TTC549 (cell line): ENCODE measurements around the gene PKMYT1.

ENCODE experiments used
- FAIRE-seq: peaks from 2 replicates; lab custom pipeline; 2012; peaks lifted over from hg19 to GRCh38; lab: Jason Lieb, UNC

Gene PKMYT1

GRCh38 chr16:3017794-3018506 lies 37.7 kb upstream of the PKMYT1 start, which contains the start of gene CLDN6:
Gene CLDN6 (minus strand): TSS chr16:3018183. CDS start chr16:3016021, 2,162 bp downstream.
- FAIRE-seq: no peak

DNA sequence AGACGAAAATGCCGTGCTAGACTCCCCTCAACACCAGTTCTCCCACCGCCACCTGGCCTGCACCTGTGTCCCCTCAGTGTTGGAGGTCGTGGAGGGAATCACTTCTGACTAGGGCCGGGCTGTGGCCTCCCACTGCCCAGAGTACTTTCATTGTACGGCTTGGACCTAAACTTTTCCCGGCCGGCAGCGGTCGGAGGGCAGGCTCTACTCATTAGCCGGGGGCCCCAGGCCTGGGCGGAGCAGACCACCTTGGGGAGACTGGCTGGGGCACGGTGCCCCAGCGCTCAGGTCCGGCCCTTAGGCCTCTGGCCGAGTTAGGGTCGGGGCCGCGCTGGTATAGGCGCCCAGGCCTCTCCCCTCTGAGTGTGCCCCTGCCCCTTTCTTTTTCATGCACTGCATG lies 37.1 kb upstream of the PKMYT1 start:
- no peak for FAIRE-seq

DNA sequence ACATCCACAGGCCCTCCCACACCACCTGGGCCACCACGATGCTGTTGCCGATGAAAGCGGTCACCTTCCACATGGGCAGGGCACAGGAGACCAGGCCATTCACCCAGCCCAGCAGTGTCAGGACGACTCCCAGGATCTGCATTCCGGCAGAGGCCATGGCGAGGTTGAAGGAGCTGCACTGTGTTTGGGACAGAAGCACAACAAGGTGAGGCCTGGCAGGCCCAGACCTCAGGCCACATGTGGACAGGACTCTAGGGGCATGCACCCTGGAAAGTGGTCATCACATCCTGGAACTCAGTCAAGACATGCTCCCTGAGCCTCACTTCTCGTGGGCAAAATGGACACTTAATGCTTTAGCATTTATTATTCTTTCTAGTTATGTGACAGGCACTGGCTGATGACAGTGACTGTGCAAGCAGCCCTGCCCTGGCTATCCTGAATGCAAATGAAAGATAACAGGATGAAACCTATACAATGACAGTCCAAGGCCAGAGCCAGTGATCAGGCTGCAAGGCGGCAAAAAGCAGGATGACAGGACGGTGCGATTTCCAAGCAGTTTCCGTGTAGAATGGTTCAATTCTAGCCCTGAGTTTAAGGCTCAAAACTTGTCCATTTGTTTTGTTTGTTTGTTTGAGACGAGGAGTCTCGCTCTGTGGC lies 35.7 kb upstream of the PKMYT1 start:
- no peak for FAIRE-seq

- FAIRE-seq: no peak
Observed at GRCh38 chr16:3014971-3015370, 34.7 kb upstream of the PKMYT1 start.

- FAIRE-seq: no peak
Observed at GRCh38 chr16:3013998-3014690, 33.9 kb upstream of the PKMYT1 start.

DNA sequence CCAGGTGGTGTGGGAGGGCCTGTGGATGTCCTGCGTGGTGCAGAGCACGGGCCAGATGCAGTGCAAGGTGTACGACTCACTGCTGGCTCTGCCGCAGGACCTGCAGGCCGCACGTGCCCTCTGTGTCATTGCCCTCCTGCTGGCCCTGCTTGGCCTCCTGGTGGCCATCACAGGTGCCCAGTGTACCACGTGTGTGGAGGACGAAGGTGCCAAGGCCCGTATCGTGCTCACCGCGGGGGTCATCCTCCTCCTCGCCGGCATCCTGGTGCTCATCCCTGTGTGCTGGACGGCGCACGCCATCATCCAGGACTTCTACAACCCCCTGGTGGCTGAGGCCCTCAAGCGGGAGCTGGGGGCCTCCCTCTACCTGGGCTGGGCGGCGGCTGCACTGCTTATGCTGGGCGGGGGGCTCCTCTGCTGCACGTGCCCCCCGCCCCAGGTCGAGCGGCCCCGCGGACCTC lies 33.3 kb upstream of the PKMYT1 start:
- no peak for FAIRE-seq

- FAIRE-seq: no peak
Observed at GRCh38 chr16:3012828-3013420, 32.7 kb upstream of the PKMYT1 start, which contains the start of gene CLDN9. Gene CLDN9 (plus strand): TSS chr16:3012923. CDS start chr16:3013363, 440 bp downstream.

- FAIRE-seq: no peak
Observed at GRCh38 chr16:3012246-3012645, 32.0 kb upstream of the PKMYT1 start.

GRCh38 chr16:3010510-3010909 lies 30.3 kb upstream of the PKMYT1 start:
- no peak for FAIRE-seq

DNA sequence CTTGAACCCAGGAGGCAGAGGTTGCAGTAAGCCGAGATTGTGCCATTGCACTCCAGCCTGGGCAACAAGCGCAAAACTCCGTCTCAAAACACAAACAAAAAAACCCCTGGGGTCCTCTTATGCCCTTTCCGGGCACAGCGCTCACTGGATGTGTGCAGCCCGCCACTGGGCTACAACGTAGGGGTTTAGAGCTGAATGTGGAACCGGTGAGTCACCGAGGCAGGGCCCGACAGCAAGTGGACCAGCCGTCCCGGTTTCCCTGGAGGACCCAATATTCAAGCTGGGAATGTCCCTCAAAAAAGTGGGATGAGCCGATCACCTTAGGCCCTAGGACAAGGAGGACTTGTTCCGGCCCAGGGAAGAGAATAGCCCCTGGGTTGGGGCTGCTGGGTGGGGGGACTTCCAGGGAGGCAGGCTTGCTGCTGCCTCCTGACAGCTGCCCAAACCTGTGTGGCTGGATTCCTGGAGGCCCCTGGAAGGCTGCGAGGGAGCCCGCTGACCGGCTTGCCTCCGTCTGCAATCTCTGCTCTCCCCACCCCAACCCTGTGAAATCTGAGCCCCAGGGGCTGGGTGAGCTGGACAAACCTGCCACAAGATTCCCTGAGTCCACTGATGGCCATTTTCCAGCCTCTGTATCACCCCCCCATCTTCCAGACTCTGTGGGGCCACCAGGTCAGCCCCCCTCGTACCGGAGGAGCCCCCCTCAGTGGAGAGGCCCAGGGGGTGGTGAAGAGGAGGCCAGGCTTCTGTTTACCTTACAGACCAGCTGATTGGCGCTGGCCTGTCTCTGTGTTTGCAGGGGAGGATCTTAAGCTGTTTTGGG lies 29.5 kb upstream of the PKMYT1 start:
- FAIRE-seq: no peak

- no peak for FAIRE-seq
Observed at GRCh38 chr16:3008690-3009037, 28.4 kb upstream of the PKMYT1 start.

- no peak for FAIRE-seq
Observed at GRCh38 chr16:3007957-3008689, 27.9 kb upstream of the PKMYT1 start.

- no peak for FAIRE-seq
Observed at GRCh38 chr16:3007059-3007956, 27.1 kb upstream of the PKMYT1 start.

GRCh38 chr16:3004781-3005284 lies 24.6 kb upstream of the PKMYT1 start:
- FAIRE-seq: no peak

DNA sequence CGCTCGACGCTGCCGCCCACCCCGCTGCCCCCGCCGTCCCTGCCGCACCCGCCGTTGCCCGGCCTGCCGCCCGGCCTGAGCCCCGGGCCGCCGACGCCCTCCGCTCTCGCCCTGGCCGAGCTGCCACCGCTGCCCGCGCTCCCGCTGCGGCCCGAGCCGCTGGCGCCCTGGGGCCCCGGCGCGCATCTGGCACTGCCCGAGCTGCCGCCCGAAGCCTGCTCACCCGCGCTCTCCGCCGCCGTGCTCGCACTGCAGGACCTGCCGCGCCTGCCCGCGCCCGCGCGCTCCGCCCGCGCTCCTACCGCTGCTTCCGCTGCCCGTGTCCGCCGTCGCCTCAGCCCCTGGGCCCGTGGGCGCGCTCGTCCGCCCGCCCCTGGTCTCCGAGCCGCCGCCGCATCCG lies 24.1 kb upstream of the PKMYT1 start:
- no peak for FAIRE-seq

- peak; percentile 90 for FAIRE-seq
Observed at GRCh38 chr16:3003582-3004270, 23.5 kb upstream of the PKMYT1 start.

DNA sequence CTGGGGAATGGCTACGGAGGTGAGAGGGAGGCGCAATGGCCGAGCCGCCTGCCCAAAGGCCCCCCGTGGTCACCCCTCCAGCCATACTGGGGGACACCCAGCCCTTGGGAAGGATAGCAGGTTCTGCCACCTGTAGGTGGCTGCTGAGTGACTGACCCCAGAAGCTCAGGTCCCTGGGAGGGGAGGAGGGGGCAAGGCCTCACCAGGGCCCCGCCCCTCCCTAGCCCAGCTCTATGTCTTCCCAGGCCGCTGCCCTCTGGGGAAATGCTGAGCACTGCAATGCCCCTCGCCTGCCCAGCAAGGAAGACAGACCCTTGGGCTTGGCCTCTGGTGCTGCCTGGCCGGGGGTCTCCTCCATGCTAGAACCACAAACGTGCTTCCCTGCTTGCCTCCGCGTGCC lies 21.1 kb upstream of the PKMYT1 start:
- no peak for FAIRE-seq

- no peak for FAIRE-seq
Observed at GRCh38 chr16:3000540-3000939, 20.3 kb upstream of the PKMYT1 start.

DNA sequence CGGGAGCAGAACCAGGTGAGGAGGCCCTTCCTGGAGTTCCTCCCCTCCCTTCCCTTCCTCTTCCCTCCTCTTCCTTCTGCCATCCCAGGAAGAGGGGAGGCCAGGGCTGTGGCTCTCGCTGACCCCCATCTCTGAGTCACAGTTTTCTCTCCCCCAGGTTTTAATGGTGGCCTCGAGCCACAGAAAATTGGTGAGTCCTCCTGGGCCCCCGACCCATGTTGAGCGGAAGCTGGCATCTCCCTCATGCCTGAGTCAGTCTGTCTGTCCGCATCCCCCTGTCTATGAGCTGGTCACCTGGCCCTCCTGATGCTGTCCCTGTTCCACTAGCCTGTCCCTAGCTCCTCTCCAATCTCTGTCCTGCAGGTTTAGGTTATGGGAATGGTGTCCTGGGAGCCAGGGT lies 19.7 kb upstream of the PKMYT1 start:
- no peak for FAIRE-seq
